Right renal pelvis (tissue), 4 donors: Measurements from ENCODE around the gene GPR17. TPM values are rescaled to one million over a fixed set of nuclear protein-coding genes. Genes with fewer than 3 reads are reported as not detected.

Source experiments
- DNase-seq, 4 donors: peaks; one replicate each; pipeline ENCODE4 v3.0.0-alpha.2; 2013; ENCODE audit warnings: low read depth in 4 of 4, low spot score in 3 of 4, missing footprints in 1 of 4
- polyA plus RNA-seq, 4 donors: library from polyadenylated mRNA; unstranded; fragments of 120-200 nt; gene quantifications; one replicate each; pipeline ENCODE4 v1.2.1, GENCODE V29; 2013; ENCODE audit not compliant: insufficient read length in 4 of 4

Gene GPR17
- polyA plus RNA-seq, 4 donors: 0.69 to 2.5 (median 1.2) TPM

- DNase-seq: no peak
Measured at GRCh38 chr2:127612111-127612822, 33.7 kb upstream of the GPR17 start.

DNA sequence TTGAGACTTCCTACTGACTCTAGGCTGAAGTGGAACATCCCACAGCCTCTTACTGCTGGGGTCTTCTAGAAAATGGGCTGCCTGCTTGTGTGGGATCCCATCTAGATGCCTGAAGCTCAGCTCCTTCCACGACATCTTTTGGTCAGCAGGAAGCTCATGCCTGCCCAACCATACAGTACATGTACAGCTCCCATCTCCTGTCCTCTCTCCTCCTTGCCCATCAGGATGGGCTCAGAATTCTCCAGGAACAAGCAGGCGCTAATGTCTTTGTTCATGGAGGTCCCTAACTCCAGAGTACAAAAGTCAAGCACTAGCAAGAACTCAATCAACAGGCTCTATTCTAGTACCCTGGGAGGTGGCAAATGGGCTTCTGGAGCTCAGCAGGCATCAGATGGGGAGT is 31.7 kb upstream of the GPR17 start:
- DNase-seq: no peak

- no peak for DNase-seq
Measured at GRCh38 chr2:127614731-127615130, 31.2 kb upstream of the GPR17 start.

GRCh38 chr2:127615511-127616166 is 30.3 kb upstream of the GPR17 start:
- no peak for DNase-seq

- DNase-seq: no peak
Measured at GRCh38 chr2:127618551-127619202, 27.3 kb upstream of the GPR17 start.

DNA sequence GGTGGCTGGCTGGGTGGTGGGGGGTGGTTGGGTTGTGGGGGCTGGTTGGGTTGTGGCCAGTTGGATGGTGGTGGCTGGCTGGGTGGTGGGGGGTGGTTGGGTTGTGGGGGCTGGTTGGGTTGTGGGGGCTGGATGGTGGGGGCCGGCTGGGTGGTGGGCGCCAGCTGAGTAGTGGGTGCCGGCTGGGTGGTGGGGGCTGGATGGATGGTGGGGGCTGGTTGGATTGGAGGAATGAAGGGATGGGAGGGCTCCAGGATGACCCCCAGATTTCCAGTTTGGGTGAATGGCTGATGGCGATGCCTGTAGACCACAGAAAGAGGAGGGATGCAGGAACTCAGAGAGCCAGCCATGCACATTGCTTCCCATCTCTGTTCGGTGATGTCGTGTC is 26.8 kb upstream of the GPR17 start:
- DNase-seq: no peak

- no peak for DNase-seq
Measured at GRCh38 chr2:127619877-127620705, 25.9 kb upstream of the GPR17 start.

GRCh38 chr2:127620866-127621265 is 25.1 kb upstream of the GPR17 start:
- no peak for DNase-seq

GRCh38 chr2:127621981-127622431 is 23.9 kb upstream of the GPR17 start:
- DNase-seq: no peak

- DNase-seq: no peak
Measured at GRCh38 chr2:127622561-127623387, 23.2 kb upstream of the GPR17 start.

DNA sequence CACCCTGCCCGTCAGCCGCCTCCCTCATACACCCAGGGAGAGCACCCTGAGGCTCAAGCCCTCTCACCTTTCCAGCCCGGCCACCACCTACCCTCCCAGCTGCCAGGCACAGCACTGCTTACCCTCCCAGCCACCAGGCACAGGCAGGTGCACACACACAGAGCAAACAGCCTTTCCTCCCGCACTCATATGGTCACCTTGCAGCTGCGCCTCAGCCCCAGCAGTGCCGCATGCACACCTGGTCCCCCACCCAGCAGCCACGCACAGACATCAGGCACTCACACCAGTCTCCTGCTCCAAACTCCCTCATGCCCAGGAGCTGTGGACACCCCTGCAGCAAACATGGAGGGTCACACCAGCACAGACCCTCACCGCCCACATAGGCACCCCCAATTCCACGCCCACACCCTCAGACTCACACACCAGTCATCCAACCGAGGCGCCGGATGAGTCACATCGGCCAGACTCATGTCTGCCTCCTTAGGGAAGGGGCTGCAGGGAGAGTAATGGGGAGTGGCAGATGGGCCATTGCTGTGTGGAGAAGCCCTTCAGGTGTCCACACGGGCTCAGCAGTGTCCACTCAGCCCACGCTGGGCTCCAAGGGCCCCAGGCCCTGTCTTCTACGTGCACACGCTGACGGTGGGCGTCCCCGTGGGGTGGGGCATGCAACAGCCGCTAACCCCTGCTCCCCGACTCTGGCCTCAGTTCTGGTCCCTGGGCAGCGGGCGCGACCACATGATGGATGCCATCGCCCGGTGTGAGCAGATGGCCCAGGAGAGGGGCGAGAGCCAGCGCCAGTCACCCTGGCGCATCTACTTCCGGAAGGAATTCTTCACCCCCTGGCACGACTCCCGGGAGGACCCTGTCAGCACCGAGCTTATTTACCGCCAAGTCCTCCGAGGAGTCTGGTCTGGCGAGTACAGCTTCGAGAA is 22.3 kb upstream of the GPR17 start:
- DNase-seq: no peak

DNA sequence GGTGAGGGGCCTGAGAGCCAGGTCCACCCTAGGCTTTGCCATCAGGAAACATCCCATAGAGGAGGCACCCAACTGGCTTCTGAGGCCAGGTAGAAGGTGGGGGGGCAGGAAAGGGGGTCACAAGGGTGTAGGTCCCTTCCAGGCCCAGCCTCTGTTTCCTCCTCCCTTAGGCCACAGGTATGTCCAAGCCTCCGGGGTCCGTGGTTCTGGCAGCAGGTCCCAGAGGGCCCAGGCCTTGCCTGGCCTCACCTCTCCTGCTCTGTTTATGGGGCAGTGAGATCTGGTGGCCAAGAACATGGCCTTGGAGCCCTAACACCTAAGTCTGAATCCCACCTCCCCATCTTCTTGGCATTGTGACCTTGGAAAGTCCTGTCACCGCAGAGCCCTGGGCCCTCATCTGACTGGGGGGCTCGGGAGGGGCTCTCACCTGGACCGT is 21.6 kb upstream of the GPR17 start:
- DNase-seq: no peak

- DNase-seq: no peak
Measured at GRCh38 chr2:127624756-127625571, 21.0 kb upstream of the GPR17 start.

- no peak for DNase-seq
Measured at GRCh38 chr2:127625572-127625951, 20.4 kb upstream of the GPR17 start.

DNA sequence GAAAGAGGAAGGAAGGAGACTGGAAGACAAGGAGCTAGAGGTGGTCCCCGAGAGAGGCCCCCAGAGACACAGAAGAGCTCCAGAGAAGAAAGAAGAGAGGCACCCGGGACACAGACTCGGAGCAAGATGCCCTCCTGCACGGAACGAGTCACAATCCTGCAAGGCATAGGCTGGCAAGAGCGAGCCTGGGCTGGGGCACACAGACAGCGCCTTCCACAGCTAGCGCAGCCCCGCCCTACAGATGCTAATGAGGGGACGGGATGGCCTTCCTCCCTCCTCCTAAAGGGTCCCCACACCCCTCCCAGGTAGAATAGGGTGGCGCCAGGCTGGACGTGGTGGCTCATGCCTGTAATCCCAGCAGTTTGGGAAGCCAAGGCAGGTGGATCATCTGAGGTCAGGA is 19.8 kb upstream of the GPR17 start:
- no peak for DNase-seq

GRCh38 chr2:127626917-127627739 is 18.8 kb upstream of the GPR17 start:
- no peak for DNase-seq
